CD14-positive monocyte (primary cell): ENCODE results near the gene CTNND1. TPM values are rescaled to one million over a fixed set of nuclear protein-coding genes. Genes with fewer than 3 reads are reported as not detected.

ENCODE experiments used
- DNase-seq, 3 donors: peaks; one replicate each; pipeline ENCODE4 v3.0.0-alpha.2; 2011 to 2022
- H2AFZ ChIP-seq: 2 replicates; pipeline ENCODE4 v1.6.0; 2012; ENCODE audit warnings: mild to moderate bottlenecking, low read depth, low read length, inconsistent platforms; ENCODE audit not compliant: insufficient read depth, poor library complexity, severe bottlenecking
- H3K27ac ChIP-seq, 2 donors: 1 replicate in 1 of 2; 2 replicates in 1 of 2; pipeline ENCODE4 v1.5.1; 2012 to 2013; ENCODE audit warnings: low read length in 2 of 2, control low read depth in 1 of 2, inconsistent platforms in 1 of 2, low read depth in 1 of 2, mild to moderate bottlenecking in 1 of 2
- H3K27me3 ChIP-seq, 2 donors: one replicate each; pipeline versions ENCODE4 v1.6.0 to v1.6.1; 2011 to 2013; ENCODE audit warnings: low read length in 2 of 2; ENCODE audit not compliant: control insufficient read depth in 2 of 2, insufficient read depth in 2 of 2
- H3K36me3 ChIP-seq, 2 donors: replicated peaks in 1 of 2; 1 replicate in 1 of 2; 2 replicates in 1 of 2; pipeline versions ENCODE4 v1.5.1 to v1.6.1; 2012 to 2013; ENCODE audit warnings: low read length in 2 of 2, control low read depth in 1 of 2, inconsistent platforms in 1 of 2, mild to moderate bottlenecking in 1 of 2; ENCODE audit not compliant: insufficient read depth in 2 of 2, control insufficient read depth in 1 of 2
- H3K4me1 ChIP-seq, 2 donors: 1 replicate in 1 of 2; 2 replicates in 1 of 2; pipeline versions ENCODE4 v1.5.1 to v1.6.1; 2012 to 2013; ENCODE audit warnings: low read length in 2 of 2, control low read depth in 1 of 2, inconsistent platforms in 1 of 2, mild to moderate bottlenecking in 1 of 2, moderate library complexity in 1 of 2; ENCODE audit not compliant: insufficient read depth in 2 of 2, control insufficient read depth in 1 of 2
- H3K4me2 ChIP-seq: replicated peaks from 2 replicates; pipeline ENCODE3; 2012; ENCODE audit warnings: low read length, moderate library complexity, mild to moderate bottlenecking; ENCODE audit not compliant: poor library complexity, severe bottlenecking; ENCODE audit errors: extremely low read depth
- H3K4me3 ChIP-seq, 3 experiments: fragments of 200-600 bp in 1 of 3; sonication (generic) in 1 of 3; replicated peaks in 1 of 3; 1 replicate in 2 of 3; 2 replicates in 1 of 3; pipeline ENCODE4 v1.5.1; 2011 to 2013; ENCODE audit warnings: low read length in 3 of 3, mild to moderate bottlenecking in 3 of 3, control low read depth in 2 of 3, low read depth in 2 of 3, inconsistent platforms in 1 of 3, moderate library complexity in 1 of 3
- H3K79me2 ChIP-seq: 2 replicates; pipeline ENCODE4 v1.6.0; 2012; ENCODE audit warnings: mild to moderate bottlenecking, control low read depth, inconsistent platforms, low read length, moderate library complexity; ENCODE audit not compliant: insufficient read depth
- H3K9ac ChIP-seq: 2 replicates; pipeline ENCODE4 v1.6.0; 2017; ENCODE audit warnings: low read length, mild to moderate bottlenecking; ENCODE audit not compliant: insufficient read depth, poor library complexity, severe bottlenecking
- H3K9me3 ChIP-seq, 2 donors: replicated peaks in 1 of 2; 1 replicate in 1 of 2; 2 replicates in 1 of 2; pipeline versions ENCODE4 v1.5.1 to v1.6.1; 2012 to 2013; ENCODE audit warnings: low read length in 2 of 2, control low read depth in 1 of 2; ENCODE audit not compliant: control insufficient read depth in 1 of 2, insufficient read depth in 1 of 2
- H4K20me1 ChIP-seq: 2 replicates; pipeline ENCODE4 v1.6.0; 2012; ENCODE audit warnings: mild to moderate bottlenecking, low read length, control low read depth, moderate library complexity; ENCODE audit not compliant: insufficient read depth
- H3K27ac Mint-ChIP-seq, 7 donors: one replicate each; pipeline ENCODE4 v1.8.0; 2020; ENCODE audit warnings: mild to moderate bottlenecking in 7 of 7, mixed read lengths in 7 of 7, moderate library complexity in 6 of 7, inconsistent platforms in 2 of 7
- H3K27me3 Mint-ChIP-seq, 3 donors: one replicate each; pipeline ENCODE4 v1.8.0; 2021 to 2022; ENCODE audit warnings: low read depth in 3 of 3, mild to moderate bottlenecking in 3 of 3, mixed read lengths in 3 of 3, moderate library complexity in 3 of 3, inconsistent platforms in 1 of 3
- H3K36me3 Mint-ChIP-seq, 2 donors: one replicate each; pipeline ENCODE4 v1.8.0; 2020; ENCODE audit warnings: mixed read lengths in 2 of 2, inconsistent platforms in 1 of 2, mild to moderate bottlenecking in 1 of 2
- H3K4me1 Mint-ChIP-seq: one replicate; pipeline ENCODE4 v1.8.0; 2020; ENCODE audit warnings: mild to moderate bottlenecking, mixed read lengths
- H3K4me3 Mint-ChIP-seq, 2 donors: one replicate each; pipeline ENCODE4 v1.8.0; 2020; ENCODE audit warnings: mild to moderate bottlenecking in 2 of 2, mixed read lengths in 2 of 2, moderate library complexity in 1 of 2
- H3K9me3 Mint-ChIP-seq, 7 donors: one replicate each; pipeline ENCODE4 v1.8.0; 2020 to 2022; ENCODE audit warnings: mixed read lengths in 7 of 7, mild to moderate bottlenecking in 6 of 7, moderate library complexity in 6 of 7, inconsistent platforms in 2 of 7
- CTCF ChIP-seq: fragments of 200-600 bp; IDR thresholded peaks from one replicate; pipeline ENCODE4 v1.8.0; 2022; ENCODE audit warnings: antibody characterized with exemption, mild to moderate bottlenecking
- WGBS: methylation state at CpG from one replicate; pipeline ENCODE4 v1.1.5; 2013; ENCODE audit warnings: missing lambda C conversion rate; ENCODE audit not compliant: insufficient coverage; 5-methylcytosine and 5-hydroxymethylcytosine counted together
- intact Hi-C, 2 donors: fragments of 100-400 bp; cut with micrococcal nuclease; formaldehyde crosslinking; loops; one replicate each; pipeline versions ENCODE4 v1.15.0 to v1.15.1; 2023
- polyA plus RNA-seq, 3 donors: library from polyadenylated mRNA; depleted of rRNA in 1 of 3; unstranded in 2 of 3; stranded (reverse) in 1 of 3; fragments of 300-500 nt in 2 of 3; fragments of >200 nt in 1 of 3; fragmentation: Illumina TruSeq in 2 of 3; gene quantifications; 1 replicate in 2 of 3; 2 replicates in 1 of 3; pipeline ENCODE4 v1.2.3, GENCODE V29; 2012 to 2021

The CTNND1 gene
- polyA plus RNA-seq, 3 donors: 10.8 to 36.0 (median 13.7) TPM

- no peak for TF ChIP-seq CTCF
- Histone ChIP-seq H3K9me3 (no peaks in the 10 kb centered on the region), H3K36me3 (no peaks in the 10 kb centered on the region), H3K4me2 (no peak overlapping the region), H3K79me2 (peaks cover 90% of the 10 kb centered on the region), H3K27me3 (no peaks in the 10 kb centered on the region), H2AFZ (no peak overlapping the region), H3K27ac (no peak overlapping the region), H4K20me1 (peaks cover 72% of the 10 kb centered on the region), H3K4me1 (peaks cover 28 to 37% of the 10 kb centered on the region in 2 donors), H3K4me3 (no peak overlapping the region), H3K9ac (no peak overlapping the region)
- Mint-ChIP-seq H3K27me3 (no peaks in the 10 kb centered on the region), H3K4me3 (no peak overlapping the region), H3K9me3 (peaks cover 0 to 2% (median 0%) of the 10 kb centered on the region in 7 donors), H3K27ac (no peak overlapping the region), H3K36me3 (peaks cover 5 to 20% of the 10 kb centered on the region in 2 donors), H3K4me1 (peaks cover 59% of the 10 kb centered on the region)
- intact Hi-C loops: no loop called here
- no peak for DNase-seq
- 80% methylated on average over 1 of the region's 5 CpGs for WGBS
These were observed 11.5 kb downstream of the CTNND1 start for GRCh38 chr11:57773026-57773598.

- H3K79me2 ChIP-seq: peaks cover 94% of the 10 kb centered on the region
- H3K4me1 Mint-ChIP-seq: peaks cover 66% of the 10 kb centered on the region
- intact Hi-C loops: no loop called here
- H3K4me3 ChIP-seq: peak overlapping the region in 1 of 3 experiments; percentile 59
- H3K4me2 ChIP-seq: peak overlapping the region; percentile 69
- H3K9me3 Mint-ChIP-seq: peaks cover 0 to 2% (median 0%) of the 10 kb centered on the region in 7 donors
- no peaks in the 10 kb centered on the region for H3K36me3 ChIP-seq
- 39% methylated on average over 2 of the region's 5 CpGs for WGBS
- H3K9ac ChIP-seq: no peak overlapping the region
- no peaks in the 10 kb centered on the region for H3K9me3 ChIP-seq
- peak overlapping the region in 1 of 2 donors; percentile 54 for H3K27ac ChIP-seq
- H3K4me3 Mint-ChIP-seq: peak overlapping the region in 1 of 2 donors; percentile 60
- H3K36me3 Mint-ChIP-seq: peaks cover 12 to 26% of the 10 kb centered on the region in 2 donors
- H3K27ac Mint-ChIP-seq: peak overlapping the region in 5 of 7 donors; percentile 20 to 80 (median 67)
- H3K27me3 ChIP-seq: no peaks in the 10 kb centered on the region
- peaks cover 82% of the 10 kb centered on the region for H4K20me1 ChIP-seq
- DNase-seq: peak in 2 of 3 donors; percentile 20 to 44
- H2AFZ ChIP-seq: no peak overlapping the region
- no peak for TF ChIP-seq CTCF
- H3K4me1 ChIP-seq: peaks cover 25 to 41% of the 10 kb centered on the region in 2 donors
- H3K27me3 Mint-ChIP-seq: no peaks in the 10 kb centered on the region
These were observed 13.9 kb downstream of the CTNND1 start for GRCh38 chr11:57775491-57775890.
